Umbilical cord (tissue), 2 donors: ENCODE results near the gene MKRN2. TPM values are rescaled to one million over a fixed set of nuclear protein-coding genes. Genes with fewer than 3 reads are reported as not detected.
"Not testable (repeated sequence)": the region's sequence is repeated elsewhere in the genome, so short reads cannot be mapped to it uniquely, and the experiment has no call there.

Experiments
- DNase-seq: peaks from one replicate; pipeline ENCODE4 v3.0.0-alpha.2; 2015; ENCODE audit warnings: low spot score
- total RNA-seq: library from RNA; depleted of rRNA; stranded (reverse); fragments of >200 nt; gene quantifications from one replicate; pipeline ENCODE4 v1.2.3, GENCODE V29; 2014; ENCODE audit warnings: low replicate concordance; ENCODE audit not compliant: insufficient read depth

Gene MKRN2
- total RNA-seq: 37.6 TPM

GRCh38 chr3:12556690-12557472 lies at the start of gene MKRN2:
TSS of gene MKRN2 (plus strand) at chr3:12557087. CDS start at chr3:12557151, 64 bp downstream.
- peak; percentile 89 for DNase-seq

- DNase-seq: peak; percentile 69
Measured at GRCh38 chr3:12507591-12508281, 49.2 kb upstream of the MKRN2 start.

GRCh38 chr3:12508291-12508700 lies 48.6 kb upstream of the MKRN2 start:
- DNase-seq: peak; percentile 90

GRCh38 chr3:12509466-12509865 lies 47.4 kb upstream of the MKRN2 start:
- DNase-seq: peak; percentile 74

GRCh38 chr3:12512534-12513118 lies 44.3 kb upstream of the MKRN2 start:
- no peak for DNase-seq

GRCh38 chr3:12513694-12514446 lies 43.0 kb upstream of the MKRN2 start:
- DNase-seq: no peak

- DNase-seq: no peak
Measured at GRCh38 chr3:12515631-12516030, 41.3 kb upstream of the MKRN2 start.

GRCh38 chr3:12516873-12517272 lies 40.0 kb upstream of the MKRN2 start:
- no peak for DNase-seq

- no peak for DNase-seq
Measured at GRCh38 chr3:12518261-12519028, 38.4 kb upstream of the MKRN2 start.

- DNase-seq: no peak
Measured at GRCh38 chr3:12521010-12521409, 35.9 kb upstream of the MKRN2 start.

GRCh38 chr3:12522721-12523120 lies 34.2 kb upstream of the MKRN2 start:
- DNase-seq: no peak

GRCh38 chr3:12527757-12528143 lies 29.1 kb upstream of the MKRN2 start:
- no peak for DNase-seq

- DNase-seq: no peak
Measured at GRCh38 chr3:12532182-12532581, 24.7 kb upstream of the MKRN2 start.

GRCh38 chr3:12536423-12536822 lies 20.5 kb upstream of the MKRN2 start:
- DNase-seq: peak; percentile 40

GRCh38 chr3:12541625-12542024 lies 15.3 kb upstream of the MKRN2 start:
- no peak for DNase-seq

GRCh38 chr3:12543497-12543896 lies 13.4 kb upstream of the MKRN2 start:
- not testable (repeated sequence) for DNase-seq

- DNase-seq: no peak
Measured at GRCh38 chr3:12544652-12545472, 12.0 kb upstream of the MKRN2 start.

GRCh38 chr3:12545473-12545791 lies 11.5 kb upstream of the MKRN2 start, which contains the start of gene MKRN2OS:
TSS of gene MKRN2OS (minus strand) at chr3:12545499. CDS start at chr3:12545464, 35 bp downstream.
- peak; percentile 25 for DNase-seq

GRCh38 chr3:12549971-12550760 lies 6.7 kb upstream of the MKRN2 start:
- no peak for DNase-seq
